DMS 273 (cell line): ENCODE measurements around the gene BRIP1.
"Not testable (repeated sequence)": the region's sequence is repeated elsewhere in the genome, so short reads cannot be mapped to it uniquely, and the experiment has no call there.

Experiments used
- DNase-seq: peaks from one replicate; lab custom pipeline; 2025; ENCODE audit not compliant: unreplicated experiment; lab: John Stamatoyannopoulos, UW

Gene BRIP1

GRCh38 chr17:61805399-61805798, 57.9 kb downstream of the BRIP1 start:
- no peak for DNase-seq

DNA sequence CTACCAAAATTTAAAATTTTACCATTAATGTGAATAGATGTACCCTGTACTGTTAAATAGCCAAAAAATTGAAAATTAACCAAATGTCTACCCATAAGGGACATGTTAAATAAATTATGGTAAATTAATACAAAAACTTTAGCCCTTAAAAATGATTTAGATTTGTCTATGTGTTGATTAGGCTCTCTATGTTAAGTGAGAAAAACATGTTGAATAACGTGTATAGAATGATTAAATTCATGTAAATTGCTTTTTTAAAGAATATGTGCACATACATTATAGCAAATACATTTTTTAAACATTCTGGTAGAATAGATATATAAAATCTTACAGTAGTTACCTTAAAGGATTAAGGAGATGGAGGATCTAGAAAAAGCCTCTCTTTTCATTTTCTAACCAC, 59.5 kb downstream of the BRIP1 start:
- DNase-seq, result no peak

- no peak for DNase-seq
Observed at GRCh38 chr17:61803216-61803615, 60.1 kb downstream of the BRIP1 start.

DNA sequence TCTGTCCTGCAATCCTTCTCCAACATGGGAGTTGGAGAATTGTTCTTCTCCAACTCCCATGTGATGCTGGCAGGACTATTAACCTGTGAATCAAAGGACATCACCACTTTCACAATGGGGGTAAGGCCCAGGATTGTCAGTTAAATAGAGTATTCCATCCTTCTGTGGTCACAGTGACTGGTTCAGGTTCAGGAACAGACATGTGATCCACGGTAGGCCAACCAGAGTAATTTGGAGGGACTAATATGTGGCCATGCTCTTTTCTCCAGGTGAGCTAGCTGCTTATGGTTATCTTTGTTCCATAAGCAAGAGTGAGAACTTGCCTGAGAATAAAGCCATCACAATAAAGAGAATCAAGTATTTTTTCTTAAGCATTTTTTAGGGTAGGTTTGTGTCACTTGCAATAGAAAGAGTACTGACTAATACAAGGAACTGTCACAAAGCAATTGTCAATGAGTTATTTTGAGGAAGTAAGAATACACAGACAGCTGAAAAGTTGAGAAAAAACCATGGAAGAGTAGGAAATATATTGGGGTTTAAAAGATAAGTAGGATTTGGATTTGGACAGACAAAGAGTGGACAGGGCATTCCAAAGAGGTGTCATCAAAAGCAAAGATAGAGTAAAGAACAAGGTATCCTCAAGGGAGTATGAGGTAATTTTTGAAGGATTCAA, 63.4 kb downstream of the BRIP1 start:
- DNase-seq, result no peak

DNA sequence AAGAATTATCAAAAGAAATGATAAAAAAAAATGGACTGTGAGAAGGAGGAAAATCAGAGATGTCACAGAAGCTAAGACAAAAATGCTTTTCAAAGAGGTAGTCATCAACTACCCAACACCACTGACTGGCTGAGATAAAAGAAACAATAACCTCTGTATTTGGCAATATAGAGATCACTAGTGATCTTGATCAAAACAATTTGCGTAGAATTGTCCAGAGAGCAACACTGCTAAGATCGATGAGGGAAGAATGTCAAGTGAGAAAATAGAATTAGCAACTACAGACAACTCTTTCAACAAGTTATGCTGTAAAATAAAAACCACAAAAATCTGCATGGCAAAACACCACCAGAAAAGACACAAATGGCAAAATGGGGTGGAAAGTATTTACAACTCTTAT, 66.0 kb downstream of the BRIP1 start:
- no peak for DNase-seq

- DNase-seq, result no peak
Observed at GRCh38 chr17:61795546-61795945, 67.8 kb downstream of the BRIP1 start.

GRCh38 chr17:61794792-61795191, 68.5 kb downstream of the BRIP1 start:
- no peak for DNase-seq

DNA sequence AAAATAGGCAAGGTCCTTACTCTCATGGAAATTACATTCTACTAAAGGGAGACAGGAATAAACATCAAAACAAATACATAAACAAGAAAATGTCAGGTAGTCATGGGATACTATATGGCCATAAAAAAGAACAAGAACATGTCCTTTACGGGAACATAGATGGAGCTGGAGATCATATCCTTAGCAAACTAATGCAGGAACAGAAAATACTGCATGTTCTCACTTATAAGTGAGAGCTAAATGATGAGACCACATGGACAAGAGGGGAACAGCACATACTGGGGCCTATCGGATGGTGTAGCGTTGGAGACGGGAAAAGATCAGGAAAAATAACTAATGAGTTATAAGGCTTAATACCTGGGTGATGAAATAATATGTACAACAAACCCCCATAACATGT, 69.1 kb downstream of the BRIP1 start:
- no peak for DNase-seq

- no peak for DNase-seq
Observed at GRCh38 chr17:61793565-61793964, 69.8 kb downstream of the BRIP1 start.

GRCh38 chr17:61789872-61790271, 73.5 kb downstream of the BRIP1 start:
- no peak for DNase-seq

- DNase-seq, result no peak
Observed at GRCh38 chr17:61786088-61786487, 77.2 kb downstream of the BRIP1 start.

GRCh38 chr17:61784510-61784909, 78.8 kb downstream of the BRIP1 start:
- no peak for DNase-seq

GRCh38 chr17:61783556-61784304, 79.6 kb downstream of the BRIP1 start:
- no peak for DNase-seq

DNA sequence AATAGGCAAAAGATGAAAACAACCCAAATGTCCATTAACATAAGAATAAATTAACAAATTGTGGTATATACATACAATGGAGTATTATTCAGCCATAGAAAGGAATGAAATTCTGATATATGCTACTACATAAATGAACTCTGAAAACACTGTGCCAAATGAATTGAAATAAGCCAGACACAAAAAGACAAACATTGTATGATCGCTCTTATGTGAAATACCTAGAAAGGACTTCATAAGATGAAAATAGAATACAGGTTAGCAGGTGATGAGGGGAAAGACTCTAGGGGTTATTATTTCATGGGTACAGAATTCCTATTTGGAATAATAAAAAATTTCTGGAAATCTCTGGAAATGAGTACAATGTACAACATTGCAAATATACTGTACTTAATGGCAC, 80.2 kb downstream of the BRIP1 start:
- no peak for DNase-seq

- DNase-seq, result no peak
Observed at GRCh38 chr17:61782683-61783082, 80.6 kb downstream of the BRIP1 start.

DNA sequence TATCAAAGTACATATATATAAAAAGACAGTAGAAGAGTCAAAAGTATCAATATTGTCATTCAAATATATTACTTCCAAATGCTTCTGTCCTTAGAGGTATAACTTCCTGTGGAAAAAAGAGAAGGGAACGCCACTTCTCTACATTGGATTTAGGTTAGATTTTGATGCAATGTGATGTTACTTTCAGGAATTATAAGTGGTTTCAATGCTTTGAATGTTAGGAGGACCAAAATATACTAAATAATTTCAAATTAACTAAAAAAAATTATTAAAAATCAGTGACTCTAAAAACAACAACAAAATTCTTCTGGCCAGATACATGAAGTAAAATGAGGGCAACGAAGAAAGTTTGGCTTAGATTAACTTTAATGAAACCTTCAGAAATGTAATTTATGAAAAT, 88.0 kb downstream of the BRIP1 start:
- no peak for DNase-seq

DNA sequence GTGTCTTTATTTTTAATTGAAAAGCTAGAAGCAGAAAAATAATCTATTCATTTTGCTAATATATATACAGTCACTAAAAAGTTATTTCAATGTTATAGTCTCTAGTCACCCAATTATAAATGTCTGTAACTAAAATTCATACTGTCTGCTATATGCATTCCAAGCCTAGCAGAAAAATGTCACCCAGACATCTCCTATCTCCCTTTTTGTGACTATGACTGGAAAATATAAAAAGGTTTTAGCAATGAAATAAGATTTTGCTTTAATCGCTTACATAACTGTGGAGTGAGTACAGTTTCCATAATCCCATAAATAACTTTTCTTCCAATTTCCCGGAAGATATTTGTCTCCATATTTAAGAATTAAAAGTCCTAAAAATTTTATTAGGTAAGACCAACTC, 88.6 kb downstream of the BRIP1 start:
- DNase-seq, result no peak

- not testable (repeated sequence) for DNase-seq
Observed at GRCh38 chr17:61774087-61774486, 89.2 kb downstream of the BRIP1 start.

GRCh38 chr17:61770752-61771533, 92.4 kb downstream of the BRIP1 start:
- DNase-seq, result no peak

- DNase-seq, result no peak
Observed at GRCh38 chr17:61770043-61770442, 93.3 kb downstream of the BRIP1 start.

- no peak for DNase-seq
Observed at GRCh38 chr17:61768405-61768804, 94.9 kb downstream of the BRIP1 start.

DNA sequence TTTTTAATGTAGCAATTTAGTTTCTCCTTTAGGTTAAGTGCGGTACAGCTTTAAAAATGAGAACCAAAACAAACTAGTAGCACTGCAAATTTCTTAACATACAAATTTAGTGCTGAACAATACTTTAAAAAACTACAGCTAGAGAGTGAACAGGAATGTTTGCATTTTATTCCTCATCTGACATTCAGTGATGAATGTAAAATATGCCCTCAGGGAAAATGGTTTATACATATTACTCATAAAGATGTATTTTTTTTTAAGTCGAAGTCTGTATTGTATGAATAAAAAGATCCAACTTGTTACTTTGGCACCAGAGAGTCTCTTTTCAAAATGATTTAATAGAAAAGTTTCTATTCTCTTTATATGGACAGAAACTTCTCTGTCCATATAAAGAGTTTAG, 96.8 kb downstream of the BRIP1 start:
- no peak for DNase-seq
